Liver (tissue), 3 donors: Measurements from ENCODE around the gene NT5C1A.

Source experiments
- CTCF ChIP-seq: fragments of 150-350 bp; IDR thresholded peaks from 2 replicates; pipeline ENCODE4 v1.5.1; 2017; ENCODE audit warnings: improper control_type of control experiment, low read depth, low read length; ENCODE audit not compliant: missing input control
- GABPA ChIP-seq, 2 donors: IDR thresholded peaks in 1 of 2; conservative IDR thresholded peaks in 1 of 2; 2 replicates each; pipeline ENCODE4 v1.6.1; 2016; ENCODE audit warnings: antibody characterized with exemption in 2 of 2, mild to moderate bottlenecking in 1 of 2, moderate library complexity in 1 of 2
- MAX ChIP-seq: IDR thresholded peaks from 2 replicates; pipeline ENCODE4 v1.6.1; 2016; ENCODE audit warnings: antibody characterized with exemption
- REST ChIP-seq: IDR thresholded peaks from 2 replicates; pipeline ENCODE4 v1.6.1; 2016; ENCODE audit warnings: antibody characterized with exemption, mild to moderate bottlenecking
- donor health status: healthy.
- donor health status: healthy.

GRCh38 chr1:39632682-39633417 is 39.1 kb downstream of the NT5C1A start:
- TF ChIP-seq REST (no peak), CTCF (no peak), MAX (no peak), GABPA (IDR thresholded peaks at IDR 0.05 in 1 of 2, conservative IDR thresholded peaks at IDR 0.05 in 1 of 2) (no peak)
